ENCODE results near the gene SLC39A5.

DNA sequence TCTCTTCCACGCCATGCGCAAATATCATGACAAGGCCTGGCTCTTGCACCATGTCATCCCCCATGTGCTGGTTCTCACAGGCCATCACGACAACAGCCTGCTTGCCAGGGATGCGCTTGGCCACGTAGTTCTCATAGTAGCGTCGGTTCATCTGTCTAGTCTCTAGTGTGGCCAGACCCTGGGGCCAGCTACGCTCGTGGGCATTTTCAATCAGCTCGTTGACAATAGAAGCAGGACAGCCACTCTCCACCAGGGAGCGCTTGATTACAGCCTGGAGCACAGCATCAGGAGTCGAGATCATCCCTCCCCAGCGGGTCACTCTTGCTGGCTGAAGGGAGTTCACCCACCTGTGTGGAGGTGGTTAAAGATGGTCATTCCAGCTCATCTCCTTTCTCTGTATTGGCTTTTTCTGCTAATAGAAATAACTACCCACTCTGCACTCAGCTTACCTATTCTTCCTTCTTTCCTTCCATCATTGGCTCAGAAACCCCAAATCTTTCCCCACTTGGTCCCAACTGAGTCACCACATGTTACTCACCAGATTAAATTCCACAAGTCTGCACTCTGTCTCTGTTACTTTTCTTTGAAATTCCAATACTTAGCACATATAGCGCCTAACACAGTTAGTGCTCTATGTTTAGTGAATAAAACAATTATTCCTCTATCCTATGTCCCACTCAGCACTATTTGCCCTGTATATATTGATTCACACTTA, 23.2 kb upstream of the SLC39A5 start:
- TF ChIP-seq, protein P1, sequence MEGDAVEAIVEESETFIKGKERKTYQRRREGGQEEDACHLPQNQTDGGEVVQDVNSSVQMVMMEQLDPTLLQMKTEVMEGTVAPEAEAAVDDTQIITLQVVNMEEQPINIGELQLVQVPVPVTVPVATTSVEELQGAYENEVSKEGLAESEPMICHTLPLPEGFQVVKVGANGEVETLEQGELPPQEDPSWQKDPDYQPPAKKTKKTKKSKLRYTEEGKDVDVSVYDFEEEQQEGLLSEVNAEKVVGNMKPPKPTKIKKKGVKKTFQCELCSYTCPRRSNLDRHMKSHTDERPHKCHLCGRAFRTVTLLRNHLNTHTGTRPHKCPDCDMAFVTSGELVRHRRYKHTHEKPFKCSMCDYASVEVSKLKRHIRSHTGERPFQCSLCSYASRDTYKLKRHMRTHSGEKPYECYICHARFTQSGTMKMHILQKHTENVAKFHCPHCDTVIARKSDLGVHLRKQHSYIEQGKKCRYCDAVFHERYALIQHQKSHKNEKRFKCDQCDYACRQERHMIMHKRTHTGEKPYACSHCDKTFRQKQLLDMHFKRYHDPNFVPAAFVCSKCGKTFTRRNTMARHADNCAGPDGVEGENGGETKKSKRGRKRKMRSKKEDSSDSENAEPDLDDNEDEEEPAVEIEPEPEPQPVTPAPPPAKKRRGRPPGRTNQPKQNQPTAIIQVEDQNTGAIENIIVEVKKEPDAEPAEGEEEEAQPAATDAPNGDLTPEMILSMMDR (IDR thresholded peaks at IDR 0.05; ENCODE audit: low read length) = peak; percentile 55
- TF ChIP-seq EZH2 (optimal IDR thresholded peaks at IDR 0.05; ENCODE audit: low read depth, low read length) (no peak), EZH2phosphoT487 (IDR thresholded peaks at IDR 0.05; ENCODE audit: low read length) (no peak)
